Peyer's patch (tissue), 4 donors: ENCODE measurements around the gene GPATCH4. TPM values are rescaled to one million over a fixed set of nuclear protein-coding genes. Genes with fewer than 3 reads are reported as not detected.
"Not testable (repeated sequence)": the region's sequence is repeated elsewhere in the genome, so short reads cannot be mapped to it uniquely, and the experiment has no call there.

Experiments
- DNase-seq, 3 donors: peaks; one replicate each; pipeline ENCODE4 v3.0.0-alpha.2; 2017 to 2019
- H3K27ac ChIP-seq, 4 donors: fragments of 200-600 bp; sonication (generic); one replicate each; pipeline ENCODE4 v1.5.1; 2016 to 2019
- H3K27me3 ChIP-seq, 2 donors: fragments of 200-600 bp; sonication (generic); one replicate each; pipeline ENCODE4 v1.5.1; 2019
- H3K36me3 ChIP-seq, 3 donors: fragments of 200-600 bp; sonication (generic); one replicate each; pipeline ENCODE4 v1.5.1; 2016 to 2019
- H3K4me1 ChIP-seq, 4 donors: fragments of 200-600 bp; sonication (generic); one replicate each; pipeline ENCODE4 v1.5.1; 2016 to 2019
- H3K4me3 ChIP-seq, 4 donors: fragments of 200-600 bp; sonication (generic); 1 replicate in 3 of 4; 2 replicates in 1 of 4; pipeline ENCODE4 v1.5.1; 2016 to 2019; ENCODE audit warnings: mild to moderate bottlenecking in 1 of 4
- H3K9me3 ChIP-seq, 4 donors: fragments of 200-600 bp; sonication (generic); one replicate each; pipeline ENCODE4 v1.5.1; 2016 to 2019; ENCODE audit warnings: mild to moderate bottlenecking in 1 of 4
- POLR2A ChIP-seq, 2 donors: fragments of 450-650 bp; IDR thresholded peaks; one replicate each; pipeline ENCODE4 v1.5.1; 2017; ENCODE audit warnings: antibody characterized with exemption in 2 of 2, mild to moderate bottlenecking in 2 of 2, moderate library complexity in 2 of 2
- total RNA-seq, 4 donors: library from RNA; depleted of rRNA; stranded (reverse); fragments of >200 nt; gene quantifications; one replicate each; pipeline ENCODE4 v1.1.0, GENCODE V29; 2016
- TF ChIP-seq, protein P1 (sequence below), 6 experiments: fragments of 450-650 bp in 4 of 6; fragments of 200-600 bp in 2 of 6; sonication (generic) in 1 of 6; IDR thresholded peaks; one replicate each; pipeline ENCODE4 v1.5.1; 2017 to 2019; ENCODE audit warnings: antibody characterized with exemption in 6 of 6, mild to moderate bottlenecking in 3 of 6, moderate library complexity in 1 of 6

The GPATCH4 gene
- total RNA-seq, 4 donors from 2014 or later, result 6.3 to 38.0 (median 11.3) TPM

DNA sequence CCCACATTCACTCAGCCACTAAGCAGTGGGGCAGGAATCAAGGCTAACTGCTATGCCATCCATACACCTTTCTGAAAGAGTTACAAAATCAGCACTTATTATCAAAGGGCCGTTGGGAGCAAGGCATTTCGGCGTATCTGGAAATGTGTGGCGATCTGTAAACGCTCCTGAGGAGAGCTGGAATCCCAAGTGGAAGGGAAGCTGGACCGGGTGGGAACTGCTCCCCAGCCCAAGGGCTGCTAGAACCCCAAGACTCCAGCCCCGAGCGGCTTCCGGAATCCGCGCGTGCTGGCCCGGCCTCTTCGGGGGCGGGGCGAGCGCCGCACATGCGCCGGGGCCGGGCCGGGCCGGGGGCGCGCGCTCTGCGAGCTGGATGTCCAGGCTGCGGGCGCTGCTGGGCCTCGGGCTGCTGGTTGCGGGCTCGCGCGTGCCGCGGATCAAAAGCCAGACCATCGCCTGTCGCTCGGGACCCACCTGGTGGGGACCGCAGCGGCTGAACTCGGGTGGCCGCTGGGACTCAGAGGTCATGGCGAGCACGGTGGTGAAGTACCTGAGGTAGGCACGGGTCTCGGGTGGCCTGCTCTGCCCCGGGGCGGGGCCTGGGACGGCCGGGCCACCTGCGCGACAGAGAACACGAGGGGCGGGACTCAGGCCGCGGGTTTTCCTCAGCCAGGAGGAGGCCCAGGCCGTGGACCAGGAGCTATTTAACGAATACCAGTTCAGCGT lies 9.7 kb downstream of the GPATCH4 start, which contains the start of gene NAXE:
TSS of gene NAXE (plus strand) at position 345 of the 726 bp plus-strand sequence. CDS start at position 374, 29 bp downstream.
- Histone ChIP-seq H3K9me3 (no peaks in the 10 kb centered on the region), H3K27ac (peak within 1 kb of the TSS; percentile 83 to 86 (median 84)), H3K27me3 (no peaks in the 10 kb centered on the region), H3K36me3 (peaks cover 0 to 25% (median 0%) of the 10 kb centered on the region in 3 donors), H3K4me3 (peak within 1 kb of the TSS; percentile 65 to 91 (median 66)), H3K4me1 (peaks cover 0 to 4% (median 2%) of the 10 kb centered on the region in 4 donors)
- TF ChIP-seq, protein P1, sequence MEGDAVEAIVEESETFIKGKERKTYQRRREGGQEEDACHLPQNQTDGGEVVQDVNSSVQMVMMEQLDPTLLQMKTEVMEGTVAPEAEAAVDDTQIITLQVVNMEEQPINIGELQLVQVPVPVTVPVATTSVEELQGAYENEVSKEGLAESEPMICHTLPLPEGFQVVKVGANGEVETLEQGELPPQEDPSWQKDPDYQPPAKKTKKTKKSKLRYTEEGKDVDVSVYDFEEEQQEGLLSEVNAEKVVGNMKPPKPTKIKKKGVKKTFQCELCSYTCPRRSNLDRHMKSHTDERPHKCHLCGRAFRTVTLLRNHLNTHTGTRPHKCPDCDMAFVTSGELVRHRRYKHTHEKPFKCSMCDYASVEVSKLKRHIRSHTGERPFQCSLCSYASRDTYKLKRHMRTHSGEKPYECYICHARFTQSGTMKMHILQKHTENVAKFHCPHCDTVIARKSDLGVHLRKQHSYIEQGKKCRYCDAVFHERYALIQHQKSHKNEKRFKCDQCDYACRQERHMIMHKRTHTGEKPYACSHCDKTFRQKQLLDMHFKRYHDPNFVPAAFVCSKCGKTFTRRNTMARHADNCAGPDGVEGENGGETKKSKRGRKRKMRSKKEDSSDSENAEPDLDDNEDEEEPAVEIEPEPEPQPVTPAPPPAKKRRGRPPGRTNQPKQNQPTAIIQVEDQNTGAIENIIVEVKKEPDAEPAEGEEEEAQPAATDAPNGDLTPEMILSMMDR (IDR thresholded peaks at IDR 0.05), result no peak
- peak; percentile 75 to 81 for TF ChIP-seq POLR2A (IDR thresholded peaks at IDR 0.05)
- peak; percentile 75 to 89 (median 89) for DNase-seq

DNA sequence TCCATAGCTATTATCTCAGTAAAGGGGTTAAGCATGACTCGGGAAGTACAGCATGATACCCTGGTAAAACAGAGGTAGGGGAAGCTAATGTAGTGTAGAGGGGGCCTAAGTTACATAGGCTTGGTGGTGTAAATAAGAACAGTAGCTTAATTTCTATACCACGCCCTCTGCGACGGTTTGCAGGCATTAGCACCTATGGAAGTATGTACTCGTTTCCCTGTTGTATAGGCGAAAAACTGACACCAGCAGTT lies 10.2 kb downstream of the GPATCH4 start:
- peak overlapping the region; percentile 83 to 86 (median 84) for H3K27ac ChIP-seq
- peaks cover 0 to 4% (median 2%) of the 10 kb centered on the region in 4 donors for H3K4me1 ChIP-seq
- no peak for DNase-seq
- H3K27me3 ChIP-seq, result no peaks in the 10 kb centered on the region
- H3K9me3 ChIP-seq, result no peaks in the 10 kb centered on the region
- peak overlapping the region; percentile 65 to 91 (median 66) for H3K4me3 ChIP-seq
- TF ChIP-seq, protein P1 (IDR thresholded peaks at IDR 0.05), result no peak
- no peak for TF ChIP-seq POLR2A (IDR thresholded peaks at IDR 0.05)
- peaks cover 0 to 23% (median 0%) of the 10 kb centered on the region in 3 donors for H3K36me3 ChIP-seq

DNA sequence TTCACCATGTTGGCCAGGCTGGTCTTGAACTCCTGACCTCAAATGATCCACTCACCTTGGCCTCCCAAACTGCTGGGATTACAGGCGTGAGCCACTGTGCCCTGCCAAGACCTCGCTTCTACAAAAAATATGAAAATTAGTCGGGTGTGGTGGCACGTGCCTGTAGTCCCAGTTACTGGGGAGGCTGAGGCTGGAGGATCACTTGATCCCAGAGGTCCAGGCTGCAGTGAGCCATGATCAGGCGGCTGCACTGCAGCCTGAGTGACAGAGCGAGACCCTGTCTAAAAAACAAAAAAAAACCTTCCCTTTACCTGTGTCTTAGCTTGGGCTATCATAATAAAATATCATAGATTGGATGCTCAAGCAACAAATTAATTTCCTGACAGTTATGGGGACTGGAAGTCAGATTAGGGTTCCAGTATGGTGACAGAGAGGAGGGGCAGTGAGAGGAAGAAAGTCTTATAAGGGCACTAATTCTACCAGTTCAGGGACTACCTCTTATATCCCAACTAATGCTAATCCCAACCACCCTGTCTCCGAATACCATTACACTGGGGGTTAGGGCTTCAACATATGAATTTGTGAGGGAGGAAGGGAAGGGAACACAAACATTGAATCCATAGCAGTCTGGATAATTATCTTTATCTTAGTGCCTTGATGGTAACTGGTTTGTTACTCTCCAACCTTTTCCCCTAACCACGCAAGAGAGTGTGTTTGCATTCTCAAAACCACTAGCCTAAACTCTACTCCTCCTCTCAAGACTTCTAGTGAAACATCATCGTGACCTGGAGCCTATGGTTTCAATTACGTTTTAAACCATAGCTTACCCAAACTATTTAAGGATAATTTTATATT lies 10.7 kb downstream of the GPATCH4 start:
- TF ChIP-seq POLR2A (IDR thresholded peaks at IDR 0.05), result no peak
- TF ChIP-seq, protein P1 (IDR thresholded peaks at IDR 0.05), result no peak
- Histone ChIP-seq H3K27ac (peak overlapping the region; percentile 83 to 86 (median 84)), H3K4me1 (peaks cover 0 to 4% (median 2%) of the 10 kb centered on the region in 4 donors), H3K9me3 (no peaks in the 10 kb centered on the region), H3K27me3 (no peaks in the 10 kb centered on the region), H3K36me3 (peaks cover 0 to 18% (median 0%) of the 10 kb centered on the region in 3 donors), H3K4me3 (peak overlapping the region in 1 of 4 donors; percentile 67)
- no peak for DNase-seq

DNA sequence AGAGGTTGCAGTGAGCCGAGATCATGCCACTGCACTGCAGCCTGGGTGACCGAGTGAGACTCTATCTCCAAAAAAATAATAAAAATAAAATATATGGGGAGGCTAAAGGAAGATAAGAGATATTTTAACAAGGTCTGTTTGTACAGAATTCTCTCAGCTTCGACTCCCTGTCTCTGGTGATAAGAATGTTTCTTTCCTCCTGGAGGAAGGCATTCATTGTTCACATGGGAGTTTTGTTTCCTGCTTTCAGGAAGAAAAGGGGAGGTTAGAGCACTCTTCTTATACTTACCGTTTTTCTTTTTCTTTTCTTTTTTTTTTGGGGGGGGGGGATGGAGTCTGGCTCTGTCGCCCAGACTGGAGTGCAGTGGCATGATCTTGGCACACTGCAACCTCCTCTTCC lies 11.7 kb downstream of the GPATCH4 start:
- TF ChIP-seq, protein P1 (IDR thresholded peaks at IDR 0.05), result no peak
- TF ChIP-seq POLR2A (IDR thresholded peaks at IDR 0.05), result no peak
- H3K4me3 ChIP-seq, result no peak overlapping the region
- H3K9me3 ChIP-seq, result no peaks in the 10 kb centered on the region
- H3K4me1 ChIP-seq, result peaks cover 0 to 4% (median 2%) of the 10 kb centered on the region in 4 donors
- H3K27me3 ChIP-seq, result no peaks in the 10 kb centered on the region
- peaks cover 0 to 11% (median 0%) of the 10 kb centered on the region in 3 donors for H3K36me3 ChIP-seq
- DNase-seq, result no peak
- H3K27ac ChIP-seq, result no peak overlapping the region

DNA sequence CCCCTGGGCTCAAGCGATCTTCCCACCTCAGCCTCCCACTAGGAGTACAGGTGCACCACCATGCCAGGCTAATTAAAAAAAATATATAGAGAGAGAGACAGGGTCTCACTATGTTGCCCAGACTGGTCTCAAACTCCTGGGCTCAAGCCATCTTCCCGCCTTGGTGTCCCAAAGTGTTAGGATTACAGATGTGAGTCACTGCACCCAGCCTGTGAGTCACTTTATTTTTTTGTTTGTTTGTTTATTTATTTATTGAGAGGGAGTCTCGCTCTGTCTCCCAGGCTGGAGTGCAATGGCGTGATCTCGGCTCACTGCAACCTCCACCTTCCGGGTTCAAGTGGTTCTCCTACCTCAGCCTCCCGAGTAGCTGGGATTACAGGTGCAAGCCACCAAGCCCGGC lies 13.4 kb downstream of the GPATCH4 start:
- H3K27ac ChIP-seq, H3K4me1 ChIP-seq: not testable (repeated sequence)

More for the DNA sequence above, 13.4 kb downstream of the GPATCH4 start:
- not testable (repeated sequence) for DNase-seq, H3K9me3 ChIP-seq, H3K4me3 ChIP-seq, H3K36me3 ChIP-seq, H3K27me3 ChIP-seq
